ENCODE data around the gene AHRR. TPM values are rescaled to one million over a fixed set of nuclear protein-coding genes. Genes with fewer than 3 reads are reported as not detected.

The AHRR gene
- polyA plus RNA-seq, 3 donors, result 0.15 TPM; not detected in 1

- peaks cover 91 to 100% of the 10 kb centered on the region in 2 donors for H3K36me3 Mint-ChIP-seq
- Histone ChIP-seq H3K9me3 (replicated peaks in 1 of 2; ENCODE audit: control insufficient read depth in 1 of 2, insufficient read depth in 1 of 2, low read length in 2 of 2) (peaks cover 3 to 4% of the 10 kb centered on the region in 2 donors), H3K9ac (ENCODE audit: insufficient read depth, low read length, poor library complexity, severe bottlenecking) (no peak overlapping the region), H3K79me2 (ENCODE audit: insufficient read depth, low read length) (peaks cover 20% of the 10 kb centered on the region), H4K20me1 (ENCODE audit: insufficient read depth, low read length) (peaks cover 66% of the 10 kb centered on the region), H3K36me3 (replicated peaks in 1 of 2; ENCODE audit: control insufficient read depth in 1 of 2, insufficient read depth in 2 of 2, low read length in 2 of 2) (peaks cover 89 to 100% of the 10 kb centered on the region in 2 donors), H2AFZ (ENCODE audit: insufficient read depth, low read depth, low read length, poor library complexity, severe bottlenecking) (no peak overlapping the region), H3K4me1 (ENCODE audit: control insufficient read depth in 1 of 2, insufficient read depth in 2 of 2, low read length in 2 of 2) (no peaks in the 10 kb centered on the region), H3K27ac (ENCODE audit: low read depth in 1 of 2, low read length in 2 of 2) (no peak overlapping the region), H3K27me3 (ENCODE audit: control insufficient read depth in 2 of 2, insufficient read depth in 2 of 2, low read length in 2 of 2) (no peaks in the 10 kb centered on the region), H3K4me3 (replicated peaks in 1 of 3; ENCODE audit: low read depth in 2 of 3, low read length in 3 of 3) (no peak overlapping the region), H3K4me2 (replicated peaks; ENCODE audit: extremely low read depth, low read length, poor library complexity, severe bottlenecking) (no peak overlapping the region)
- no peak for TF ChIP-seq CTCF (IDR thresholded peaks at IDR 0.05)
- no peak overlapping the region for H3K4me3 Mint-ChIP-seq
- H3K9me3 Mint-ChIP-seq, result peaks cover 0 to 3% (median 0%) of the 10 kb centered on the region in 7 donors
- H3K27me3 Mint-ChIP-seq (ENCODE audit: low read depth in 3 of 3), result peaks cover 0 to 1% (median 0%) of the 10 kb centered on the region in 3 donors
- intact Hi-C loops (cut with micrococcal nuclease), result no loop called here
- 98% methylated on average over 15 of the region's 19 CpGs for WGBS (ENCODE audit: insufficient coverage)
- no peak overlapping the region for H3K27ac Mint-ChIP-seq
- H3K4me1 Mint-ChIP-seq, result no peaks in the 10 kb centered on the region
- DNase-seq, result no peak
Observed at GRCh38 chr5:457195-457961, 135.9 kb downstream of the AHRR start.

DNA sequence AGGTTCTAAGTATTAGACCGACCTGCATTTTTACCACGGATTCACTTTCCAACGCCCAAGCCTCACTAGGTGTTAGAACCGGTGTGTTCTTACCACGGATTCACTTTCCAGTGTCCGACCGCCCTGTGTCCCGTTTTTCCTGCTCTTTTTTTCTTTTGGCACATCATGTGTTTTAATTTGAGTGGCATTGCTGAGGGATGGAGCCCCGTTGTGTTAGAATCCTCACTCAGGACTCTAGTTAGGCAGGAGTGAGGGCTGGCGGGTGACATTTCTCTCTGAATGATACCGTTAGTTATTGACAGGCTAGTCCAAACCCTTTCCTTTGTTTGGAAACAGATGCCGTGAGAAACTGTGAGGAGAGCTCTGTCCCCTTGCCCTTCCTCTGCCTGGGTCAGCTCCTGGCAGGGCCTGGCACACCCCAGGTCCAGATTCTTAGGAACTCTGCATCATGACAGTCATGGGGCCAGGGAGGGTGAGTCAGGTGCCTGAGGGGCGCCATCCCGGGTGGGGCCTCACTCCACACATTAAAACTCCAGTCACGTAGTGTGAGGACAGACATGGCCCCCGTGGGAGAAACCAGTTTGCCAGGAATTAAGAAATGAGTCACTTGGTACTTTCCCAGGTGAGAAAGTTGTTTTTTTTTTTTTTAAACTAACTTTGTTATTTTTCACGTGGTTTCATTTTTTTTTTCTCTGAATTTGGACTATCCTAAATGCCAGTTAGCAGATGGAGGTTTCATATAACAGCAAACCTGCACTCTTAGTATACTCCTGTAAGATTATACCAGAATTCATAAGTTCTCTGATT, 137.2 kb downstream of the AHRR start:
- Histone ChIP-seq H4K20me1 (ENCODE audit: insufficient read depth, low read length) (peaks cover 53% of the 10 kb centered on the region), H2AFZ (ENCODE audit: insufficient read depth, low read depth, low read length, poor library complexity, severe bottlenecking) (no peak overlapping the region), H3K27me3 (ENCODE audit: control insufficient read depth in 2 of 2, insufficient read depth in 2 of 2, low read length in 2 of 2) (no peaks in the 10 kb centered on the region), H3K4me3 (replicated peaks in 1 of 3; ENCODE audit: low read depth in 2 of 3, low read length in 3 of 3) (no peak overlapping the region), H3K79me2 (ENCODE audit: insufficient read depth, low read length) (peaks cover 14% of the 10 kb centered on the region), H3K4me2 (replicated peaks; ENCODE audit: extremely low read depth, low read length, poor library complexity, severe bottlenecking) (no peak overlapping the region), H3K4me1 (ENCODE audit: control insufficient read depth in 1 of 2, insufficient read depth in 2 of 2, low read length in 2 of 2) (no peaks in the 10 kb centered on the region), H3K36me3 (replicated peaks in 1 of 2; ENCODE audit: control insufficient read depth in 1 of 2, insufficient read depth in 2 of 2, low read length in 2 of 2) (peaks cover 86 to 100% of the 10 kb centered on the region in 2 donors), H3K9ac (ENCODE audit: insufficient read depth, low read length, poor library complexity, severe bottlenecking) (no peak overlapping the region), H3K9me3 (replicated peaks in 1 of 2; ENCODE audit: control insufficient read depth in 1 of 2, insufficient read depth in 1 of 2, low read length in 2 of 2) (no peaks in the 10 kb centered on the region), H3K27ac (ENCODE audit: low read depth in 1 of 2, low read length in 2 of 2) (no peak overlapping the region)
- H3K27me3 Mint-ChIP-seq (ENCODE audit: low read depth in 3 of 3), result no peaks in the 10 kb centered on the region
- no peak overlapping the region for H3K4me3 Mint-ChIP-seq
- H3K9me3 Mint-ChIP-seq, result no peaks in the 10 kb centered on the region
- peaks cover 1% of the 10 kb centered on the region for H3K4me1 Mint-ChIP-seq
- H3K36me3 Mint-ChIP-seq, result peaks cover 87 to 100% of the 10 kb centered on the region in 2 donors
- intact Hi-C loops (cut with micrococcal nuclease), result no loop called here
- DNase-seq, result peak in 1 of 3 donors; percentile 73
- 98% methylated on average over 7 of the region's 17 CpGs for WGBS (ENCODE audit: insufficient coverage)
- H3K27ac Mint-ChIP-seq, result peak overlapping the region in 1 of 7 donors; percentile 61
- no peak for TF ChIP-seq CTCF (IDR thresholded peaks at IDR 0.05)
